ENCODE results near the gene ADAMTSL1.

DNA sequence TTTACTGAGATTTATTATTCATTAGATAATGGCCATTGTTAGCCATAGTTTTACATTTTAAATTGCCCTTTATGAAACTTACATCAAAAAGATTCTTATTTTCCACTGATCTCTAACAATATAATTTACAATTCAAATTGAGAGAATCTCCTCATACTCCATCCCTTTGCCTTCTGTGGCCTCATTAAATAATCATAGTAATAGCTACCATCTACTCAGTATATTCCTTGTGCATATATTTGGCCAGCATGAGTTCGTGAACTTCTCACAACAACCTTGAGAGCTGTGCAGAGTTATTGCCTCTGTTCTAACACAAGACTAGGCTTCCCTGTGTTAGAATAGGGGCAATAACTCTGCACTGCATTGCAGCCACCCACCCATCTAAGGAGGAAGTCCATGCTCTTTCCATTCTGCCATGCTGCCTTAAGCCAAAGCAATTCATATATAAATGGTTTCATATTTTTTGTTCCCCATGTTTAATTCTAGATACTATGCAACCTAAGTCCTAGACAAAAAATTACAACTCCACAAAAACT lies 99.1 kb downstream of the ADAMTSL1 start:
- no peak for TF ChIP-seq EZH2 (IDR thresholded peaks at IDR 0.05; ENCODE audit: insufficient read depth, low read length)
- TF ChIP-seq, protein P1, sequence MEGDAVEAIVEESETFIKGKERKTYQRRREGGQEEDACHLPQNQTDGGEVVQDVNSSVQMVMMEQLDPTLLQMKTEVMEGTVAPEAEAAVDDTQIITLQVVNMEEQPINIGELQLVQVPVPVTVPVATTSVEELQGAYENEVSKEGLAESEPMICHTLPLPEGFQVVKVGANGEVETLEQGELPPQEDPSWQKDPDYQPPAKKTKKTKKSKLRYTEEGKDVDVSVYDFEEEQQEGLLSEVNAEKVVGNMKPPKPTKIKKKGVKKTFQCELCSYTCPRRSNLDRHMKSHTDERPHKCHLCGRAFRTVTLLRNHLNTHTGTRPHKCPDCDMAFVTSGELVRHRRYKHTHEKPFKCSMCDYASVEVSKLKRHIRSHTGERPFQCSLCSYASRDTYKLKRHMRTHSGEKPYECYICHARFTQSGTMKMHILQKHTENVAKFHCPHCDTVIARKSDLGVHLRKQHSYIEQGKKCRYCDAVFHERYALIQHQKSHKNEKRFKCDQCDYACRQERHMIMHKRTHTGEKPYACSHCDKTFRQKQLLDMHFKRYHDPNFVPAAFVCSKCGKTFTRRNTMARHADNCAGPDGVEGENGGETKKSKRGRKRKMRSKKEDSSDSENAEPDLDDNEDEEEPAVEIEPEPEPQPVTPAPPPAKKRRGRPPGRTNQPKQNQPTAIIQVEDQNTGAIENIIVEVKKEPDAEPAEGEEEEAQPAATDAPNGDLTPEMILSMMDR (IDR thresholded peaks at IDR 0.05; ENCODE audit: insufficient read depth, low read depth, low read length) = no peak

Data from astrocyte (in vitro differentiated cells and primary cell).